Parathyroid adenoma (tissue), 2 donors: Measurements from ENCODE around the gene TLR6.

Experiments used
- H2AFZ ChIP-seq: fragments of 300-600 bp; sonication (generic); one replicate; pipeline ENCODE4 v1.7.0; 2017; ENCODE audit warnings: antibody characterized with exemption, mild to moderate bottlenecking
- H3K27ac ChIP-seq: fragments of 300-600 bp; sonication (generic); one replicate; pipeline ENCODE4 v1.7.0; 2017
- H3K27me3 ChIP-seq: fragments of 300-600 bp; sonication (generic); one replicate; pipeline ENCODE4 v1.7.0; 2017; ENCODE audit warnings: low read length; ENCODE audit not compliant: control insufficient read depth, insufficient read depth
- H3K36me3 ChIP-seq: fragments of 300-600 bp; sonication (generic); one replicate; pipeline ENCODE4 v1.7.0; 2017; ENCODE audit warnings: low read length; ENCODE audit not compliant: control insufficient read depth, insufficient read depth
- H3K4me1 ChIP-seq: fragments of 300-600 bp; sonication (generic); one replicate; pipeline ENCODE4 v1.7.0; 2017; ENCODE audit warnings: control low read depth
- H3K4me2 ChIP-seq: fragments of 300-600 bp; sonication (generic); one replicate; pipeline ENCODE4 v1.7.0; 2017; ENCODE audit warnings: low read length
- H3K4me3 ChIP-seq: fragments of 300-600 bp; sonication (generic); one replicate; pipeline ENCODE4 v1.7.0; 2017; ENCODE audit warnings: low read depth, low read length
- H3K79me2 ChIP-seq: fragments of 300-600 bp; sonication (generic); one replicate; pipeline ENCODE4 v1.7.0; 2017; ENCODE audit warnings: control low read depth
- H3K9ac ChIP-seq: fragments of 300-600 bp; sonication (generic); one replicate; pipeline ENCODE4 v1.7.0; 2017; ENCODE audit warnings: mild to moderate bottlenecking
- H3K9me3 ChIP-seq: fragments of 300-600 bp; sonication (generic); one replicate; pipeline ENCODE4 v1.7.0; 2017; ENCODE audit warnings: low read length; ENCODE audit not compliant: control insufficient read depth
- TF ChIP-seq, protein P1 (sequence below): fragments of 300-600 bp; sonication (generic); IDR thresholded peaks from one replicate; pipeline ENCODE4 v1.7.0; 2017; ENCODE audit warnings: antibody characterized with exemption, mild to moderate bottlenecking
- donor health status: primary hyperparathyroidism.

TLR6 gene

DNA sequence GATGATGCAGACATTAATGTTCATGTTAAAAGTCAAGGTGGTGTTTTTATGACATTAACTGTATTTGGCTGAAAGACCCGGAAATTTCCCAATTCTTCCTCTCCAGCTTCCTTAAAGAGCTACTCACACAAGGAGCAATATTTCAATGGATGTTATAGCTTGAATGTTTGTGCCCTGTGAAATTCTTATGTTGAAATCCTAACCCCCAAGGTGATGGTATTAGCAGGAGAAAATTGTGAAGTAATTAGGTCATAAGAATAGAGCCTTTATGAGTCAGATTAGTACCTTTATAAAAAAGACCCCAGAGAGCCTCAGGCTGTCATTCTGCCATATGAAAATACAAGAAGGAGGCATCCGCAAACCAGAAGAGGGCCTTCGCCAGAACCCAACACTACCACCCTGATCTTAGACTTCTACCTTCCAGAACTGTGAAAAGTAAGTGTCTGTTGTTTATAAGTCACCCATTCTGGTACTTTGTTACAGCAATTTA, 55.6 kb downstream of the TLR6 start:
- Histone ChIP-seq H3K4me3 (no peak overlapping the region), H3K27ac (no peak overlapping the region), H3K36me3 (no peaks in the 10 kb centered on the region), H3K9ac (no peak overlapping the region), H3K27me3 (no peaks in the 10 kb centered on the region), H3K9me3 (no peaks in the 10 kb centered on the region), H2AFZ (no peak overlapping the region), H3K79me2 (no peaks in the 10 kb centered on the region), H3K4me1 (no peaks in the 10 kb centered on the region), H3K4me2 (no peak overlapping the region)
- TF ChIP-seq, protein P1, sequence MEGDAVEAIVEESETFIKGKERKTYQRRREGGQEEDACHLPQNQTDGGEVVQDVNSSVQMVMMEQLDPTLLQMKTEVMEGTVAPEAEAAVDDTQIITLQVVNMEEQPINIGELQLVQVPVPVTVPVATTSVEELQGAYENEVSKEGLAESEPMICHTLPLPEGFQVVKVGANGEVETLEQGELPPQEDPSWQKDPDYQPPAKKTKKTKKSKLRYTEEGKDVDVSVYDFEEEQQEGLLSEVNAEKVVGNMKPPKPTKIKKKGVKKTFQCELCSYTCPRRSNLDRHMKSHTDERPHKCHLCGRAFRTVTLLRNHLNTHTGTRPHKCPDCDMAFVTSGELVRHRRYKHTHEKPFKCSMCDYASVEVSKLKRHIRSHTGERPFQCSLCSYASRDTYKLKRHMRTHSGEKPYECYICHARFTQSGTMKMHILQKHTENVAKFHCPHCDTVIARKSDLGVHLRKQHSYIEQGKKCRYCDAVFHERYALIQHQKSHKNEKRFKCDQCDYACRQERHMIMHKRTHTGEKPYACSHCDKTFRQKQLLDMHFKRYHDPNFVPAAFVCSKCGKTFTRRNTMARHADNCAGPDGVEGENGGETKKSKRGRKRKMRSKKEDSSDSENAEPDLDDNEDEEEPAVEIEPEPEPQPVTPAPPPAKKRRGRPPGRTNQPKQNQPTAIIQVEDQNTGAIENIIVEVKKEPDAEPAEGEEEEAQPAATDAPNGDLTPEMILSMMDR = no peak

DNA sequence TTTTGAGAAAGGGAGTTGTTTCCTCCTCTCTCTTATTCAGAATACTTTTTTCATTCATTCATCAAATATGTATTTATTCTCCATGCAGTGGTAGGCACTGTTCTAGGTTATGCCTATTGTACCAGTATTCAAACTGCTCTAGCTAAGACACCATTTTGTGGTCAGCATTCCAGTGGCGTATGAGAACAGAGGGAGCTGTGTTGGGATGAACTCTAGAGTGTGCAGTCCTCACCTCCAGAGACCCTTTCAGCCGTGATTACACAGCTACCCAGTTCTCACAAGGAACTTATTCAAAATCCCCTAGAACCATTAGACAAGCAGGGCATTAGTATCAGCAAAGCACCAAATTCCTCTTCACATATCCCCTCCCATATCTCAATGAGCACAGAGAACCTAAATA, 56.3 kb downstream of the TLR6 start:
- Histone ChIP-seq H3K36me3 (no peaks in the 10 kb centered on the region), H3K79me2 (no peaks in the 10 kb centered on the region), H3K4me2 (no peak overlapping the region), H3K27me3 (no peaks in the 10 kb centered on the region), H3K27ac (no peak overlapping the region), H3K9ac (no peak overlapping the region), H3K9me3 (no peaks in the 10 kb centered on the region), H3K4me1 (no peaks in the 10 kb centered on the region), H2AFZ (no peak overlapping the region), H3K4me3 (no peak overlapping the region)
- TF ChIP-seq, protein P1 = no peak

DNA sequence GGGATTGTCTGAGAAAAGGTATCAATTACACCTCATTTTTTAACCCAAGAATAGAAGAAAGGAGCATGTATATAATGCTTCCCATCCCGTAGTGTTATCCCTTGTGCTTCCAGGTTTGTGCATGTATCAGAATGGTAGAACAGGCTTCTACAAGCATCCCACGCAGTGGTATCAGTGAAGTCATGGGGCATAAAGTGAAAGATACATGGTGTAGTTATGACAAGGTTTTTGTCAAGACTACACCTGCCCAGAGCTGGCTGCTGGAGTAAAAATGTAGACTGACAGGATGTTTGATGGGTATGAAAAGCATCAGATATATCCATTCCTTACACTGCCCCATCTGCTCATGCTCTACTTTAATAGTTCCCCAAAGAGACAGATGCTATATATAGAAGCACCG, 61.5 kb downstream of the TLR6 start:
- Histone ChIP-seq H3K4me1 (no peaks in the 10 kb centered on the region), H3K9me3 (no peaks in the 10 kb centered on the region), H3K4me3 (no peak overlapping the region), H3K79me2 (no peaks in the 10 kb centered on the region), H3K4me2 (no peak overlapping the region), H3K36me3 (no peaks in the 10 kb centered on the region), H3K27ac (no peak overlapping the region), H2AFZ (no peak overlapping the region), H3K9ac (no peak overlapping the region), H3K27me3 (no peaks in the 10 kb centered on the region)
- TF ChIP-seq, protein P1 = no peak

DNA sequence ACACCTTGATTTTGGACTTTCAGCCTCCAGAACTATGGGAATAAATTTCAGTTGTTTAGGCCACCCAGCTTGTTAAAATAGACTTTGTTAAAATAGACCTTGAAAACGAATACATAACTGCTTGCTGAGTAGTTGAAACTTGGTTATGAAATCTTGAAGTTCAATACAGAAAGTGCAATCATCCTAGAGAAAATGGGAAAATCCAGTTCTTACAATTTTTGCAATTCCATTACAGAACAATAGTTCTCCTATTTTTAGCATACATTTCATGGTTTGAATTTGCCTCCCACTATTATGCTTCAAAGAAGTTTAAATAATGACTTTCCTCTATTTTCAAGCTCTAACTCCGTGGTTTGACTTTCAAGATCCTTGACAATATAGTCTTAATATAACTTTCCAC, 62.6 kb downstream of the TLR6 start:
- Histone ChIP-seq H3K9me3 (no peaks in the 10 kb centered on the region), H3K79me2 (no peaks in the 10 kb centered on the region), H3K4me3 (no peak overlapping the region), H3K27ac (no peak overlapping the region), H3K4me2 (no peak overlapping the region), H3K27me3 (no peaks in the 10 kb centered on the region), H3K4me1 (no peaks in the 10 kb centered on the region), H3K36me3 (no peaks in the 10 kb centered on the region), H2AFZ (no peak overlapping the region), H3K9ac (no peak overlapping the region)
- TF ChIP-seq, protein P1 = no peak

DNA sequence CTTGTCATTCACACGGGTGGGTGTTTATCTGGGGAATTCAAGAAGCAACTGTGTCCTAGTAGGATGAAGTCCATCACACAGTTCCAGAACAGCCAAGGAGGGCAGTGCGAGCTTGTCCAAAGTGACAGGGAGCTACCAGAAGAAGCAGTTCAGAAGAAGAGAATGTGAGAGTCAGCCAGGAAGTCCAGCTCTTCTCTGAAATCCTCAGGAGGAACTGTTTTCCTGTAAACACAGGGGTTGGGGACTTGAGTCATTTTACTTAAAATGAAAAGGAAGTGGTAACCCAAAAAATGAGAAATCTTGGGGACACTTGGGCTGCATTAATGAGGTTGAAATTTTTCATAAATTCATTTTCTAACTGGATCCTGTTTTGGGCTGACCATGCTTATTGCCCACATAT, 65.6 kb downstream of the TLR6 start:
- H3K79me2 ChIP-seq = no peaks in the 10 kb centered on the region
- H3K4me2 ChIP-seq = no peak overlapping the region
- no peaks in the 10 kb centered on the region for H3K4me1 ChIP-seq
- no peak overlapping the region for H3K27ac ChIP-seq
- H3K4me3 ChIP-seq = no peak overlapping the region
- no peaks in the 10 kb centered on the region for H3K36me3 ChIP-seq
- H3K27me3 ChIP-seq = no peaks in the 10 kb centered on the region
- H3K9ac ChIP-seq = no peak overlapping the region
- TF ChIP-seq, protein P1 = no peak
- H2AFZ ChIP-seq = no peak overlapping the region
- no peaks in the 10 kb centered on the region for H3K9me3 ChIP-seq
